Neural crest cell (in vitro differentiated cells): ENCODE results near the gene CTBP1. TPM values are rescaled to one million over a fixed set of nuclear protein-coding genes. Genes with fewer than 3 reads are reported as not detected.

Experiments
- DNase-seq: peaks from one replicate; pipeline ENCODE4 v3.0.0; 2021; ENCODE audit warnings: low read depth, mixed read lengths, low spot score
- H3K27ac Mint-ChIP-seq: one replicate; pipeline ENCODE4 v1.8.0; 2021; ENCODE audit warnings: mild to moderate bottlenecking, mixed read lengths; ENCODE audit not compliant: unreplicated experiment
- H3K27me3 Mint-ChIP-seq: 2 replicates; pipeline ENCODE4 v1.8.0; 2021; ENCODE audit warnings: low read depth, mild to moderate bottlenecking, mixed read lengths
- H3K36me3 Mint-ChIP-seq: 2 replicates; pipeline ENCODE4 v1.8.0; 2021; ENCODE audit warnings: low read depth, mild to moderate bottlenecking, mixed read lengths
- H3K4me1 Mint-ChIP-seq: 2 replicates; pipeline ENCODE4 v1.8.0; 2021; ENCODE audit warnings: mixed read lengths
- H3K4me3 Mint-ChIP-seq: one replicate; pipeline ENCODE4 v1.8.0; 2021; ENCODE audit warnings: mild to moderate bottlenecking, mixed read lengths
- H3K9me3 Mint-ChIP-seq: 2 replicates; pipeline ENCODE4 v1.8.0; 2021; ENCODE audit warnings: mixed read lengths
- CTCF ChIP-seq: fragments of 200-600 bp; sonication (generic); conservative IDR thresholded peaks from 2 replicates; pipeline ENCODE4 v1.5.0; 2021; ENCODE audit warnings: antibody characterized with exemption, mild to moderate bottlenecking
- total RNA-seq: library from RNA; stranded (reverse); gene quantifications from 2 replicates; pipeline ENCODE4 v1.2.1, GENCODE V29; 2021

Gene CTBP1
- total RNA-seq, 1 donor from 2014 or later = 219 TPM

GRCh38 chr4:1232661-1233621, 16.0 kb downstream of the CTBP1 start:
- peaks cover under 1% of the 10 kb centered on the region for H3K36me3 Mint-ChIP-seq
- no peaks in the 10 kb centered on the region for H3K27me3 Mint-ChIP-seq
- H3K4me1 Mint-ChIP-seq = peaks cover 32% of the 10 kb centered on the region
- no peak for TF ChIP-seq CTCF
- H3K4me3 Mint-ChIP-seq = peak overlapping the region; percentile 57
- H3K27ac Mint-ChIP-seq = peak overlapping the region; percentile 62
- no peaks in the 10 kb centered on the region for H3K9me3 Mint-ChIP-seq
- peak; percentile 56 for DNase-seq

GRCh38 chr4:1231637-1232360, 17.1 kb downstream of the CTBP1 start:
- Mint-ChIP-seq H3K27me3 (no peaks in the 10 kb centered on the region), H3K4me1 (peaks cover 32% of the 10 kb centered on the region), H3K27ac (no peak overlapping the region), H3K4me3 (no peak overlapping the region), H3K36me3 (peaks cover 10% of the 10 kb centered on the region), H3K9me3 (no peaks in the 10 kb centered on the region)
- no peak for TF ChIP-seq CTCF
- no peak for DNase-seq

- Mint-ChIP-seq H3K4me1 (peaks cover 32% of the 10 kb centered on the region), H3K9me3 (no peaks in the 10 kb centered on the region), H3K36me3 (peaks cover 10% of the 10 kb centered on the region), H3K4me3 (no peak overlapping the region), H3K27me3 (no peaks in the 10 kb centered on the region), H3K27ac (no peak overlapping the region)
- DNase-seq = no peak
- TF ChIP-seq CTCF = no peak
Observed at GRCh38 chr4:1230971-1231636, 17.8 kb downstream of the CTBP1 start.

- DNase-seq = no peak
- no peak overlapping the region for H3K4me3 Mint-ChIP-seq
- H3K4me1 Mint-ChIP-seq = peaks cover 29% of the 10 kb centered on the region
- no peaks in the 10 kb centered on the region for H3K27me3 Mint-ChIP-seq
- H3K27ac Mint-ChIP-seq = no peak overlapping the region
- H3K9me3 Mint-ChIP-seq = no peaks in the 10 kb centered on the region
- H3K36me3 Mint-ChIP-seq = peaks cover 10% of the 10 kb centered on the region
- no peak for TF ChIP-seq CTCF
Observed at GRCh38 chr4:1230316-1230715, 18.6 kb downstream of the CTBP1 start.

- Mint-ChIP-seq H3K36me3 (peaks cover 17% of the 10 kb centered on the region), H3K4me1 (peaks cover 20% of the 10 kb centered on the region), H3K27me3 (no peaks in the 10 kb centered on the region), H3K4me3 (no peak overlapping the region), H3K9me3 (no peaks in the 10 kb centered on the region), H3K27ac (no peak overlapping the region)
- no peak for TF ChIP-seq CTCF
- DNase-seq = no peak
Observed at GRCh38 chr4:1229117-1229849, 19.6 kb downstream of the CTBP1 start.
